NCI-H774 (cell line): ENCODE results near the gene HAUS7.
A peak's percentile ranks its signal among the peaks of the same experiment; 100 is the strongest.

ENCODE experiments used
- DNase-seq: peaks from one replicate; lab custom pipeline; 2025; lab: John Stamatoyannopoulos, UW

Gene HAUS7

GRCh38 chrX:153476666-153477363 is 6.4 kb upstream of the HAUS7 start:
- DNase-seq: no peak

- DNase-seq: no peak
Observed at GRCh38 chrX:153475751-153476281, 5.4 kb upstream of the HAUS7 start.

GRCh38 chrX:153475271-153475670 is 4.9 kb upstream of the HAUS7 start:
- no peak for DNase-seq

- peak; percentile 25 for DNase-seq
Observed at GRCh38 chrX:153474718-153475117, 4.3 kb upstream of the HAUS7 start.

GRCh38 chrX:153474266-153474665 is 3.9 kb upstream of the HAUS7 start:
- DNase-seq: peak; percentile 1

GRCh38 chrX:153473126-153473525 is 2.8 kb upstream of the HAUS7 start:
- no peak for DNase-seq

- no peak for DNase-seq
Observed at GRCh38 chrX:153471663-153472280, 1.4 kb upstream of the HAUS7 start.

GRCh38 chrX:153469811-153470410 is 465 bp downstream of the HAUS7 start:
- DNase-seq: no peak

- no peak for DNase-seq
Observed at GRCh38 chrX:153468008-153468580, 2.3 kb downstream of the HAUS7 start.

GRCh38 chrX:153465691-153466380 is 4.5 kb downstream of the HAUS7 start:
- DNase-seq: no peak

GRCh38 chrX:153464116-153464515 is 6.3 kb downstream of the HAUS7 start:
- DNase-seq: no peak

- DNase-seq: no peak
Observed at GRCh38 chrX:153463556-153463955, 6.8 kb downstream of the HAUS7 start.

GRCh38 chrX:153463031-153463430 is 7.3 kb downstream of the HAUS7 start:
- no peak for DNase-seq

GRCh38 chrX:153462291-153462690 is 8.1 kb downstream of the HAUS7 start:
- DNase-seq: no peak

GRCh38 chrX:153460826-153461225 is 9.6 kb downstream of the HAUS7 start:
- DNase-seq: no peak

GRCh38 chrX:153459986-153460385 is 10.4 kb downstream of the HAUS7 start:
- no peak for DNase-seq

GRCh38 chrX:153458476-153458875 is 11.9 kb downstream of the HAUS7 start:
- no peak for DNase-seq

GRCh38 chrX:153457827-153458466 is 12.4 kb downstream of the HAUS7 start:
- no peak for DNase-seq

- no peak for DNase-seq
Observed at GRCh38 chrX:153457136-153457825, 13.1 kb downstream of the HAUS7 start.

- DNase-seq: no peak
Observed at GRCh38 chrX:153456704-153457103, 13.7 kb downstream of the HAUS7 start.

GRCh38 chrX:153456161-153456560 is 14.2 kb downstream of the HAUS7 start:
- DNase-seq: no peak
